Left ventricle myocardium superior (tissue), 1 donor: ENCODE results near the gene AMELX. TPM values are rescaled to one million over a fixed set of nuclear protein-coding genes. Genes with fewer than 3 reads are reported as not detected.

Experiments
- ATAC-seq: fragments of 200-7000 bp; cut with Tn5 transposase; one replicate; pipeline ENCODE4 v1.9.1; 2020; ENCODE audit warnings: mild to moderate bottlenecking, moderate library complexity
- DNase-seq: peaks from one replicate; pipeline ENCODE4 v3.0.0-alpha.2; 2020
- intact Hi-C: fragments of 100-400 bp; cut with micrococcal nuclease; formaldehyde crosslinking; loops from one replicate; pipeline ENCODE4 v1.11.0; 2022
- long read RNA-seq: library from polyadenylated mRNA; unstranded; transcript quantifications from one replicate; pipeline ENCODE4 v2.0.0, GENCODE V29; 2021
- total RNA-seq: library from RNA; stranded (reverse); fragmentation: NEBNext Ultra II Directional; extraction: Animal tissue kit (Norgen Biotek cat#: 25700); gene quantifications from one replicate; pipeline ENCODE4 v1.2.1, GENCODE V29; 2021
- donor health status: DM: no; HTN: yes; CAD: no; lungs with severe emphysema.

The AMELX gene
- not detected for total RNA-seq
- long read RNA-seq = 0 reads

DNA sequence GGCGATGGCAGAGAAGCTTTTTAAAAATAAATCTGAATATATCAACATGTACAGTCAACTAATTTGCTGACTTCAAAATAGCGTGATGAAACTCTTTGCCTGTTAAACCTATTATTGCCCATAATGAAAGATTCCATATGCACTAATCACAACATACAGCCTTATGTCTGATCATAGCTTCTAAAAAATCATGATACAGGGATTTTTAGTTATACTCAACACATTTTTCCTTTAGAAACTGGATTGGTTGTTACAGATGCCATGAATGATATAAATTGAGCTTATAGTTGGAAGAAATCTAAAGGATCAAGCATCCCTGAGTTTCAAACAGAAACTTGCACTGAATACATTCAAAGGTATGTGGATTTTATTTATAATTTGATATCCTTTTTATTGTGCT, at the start of gene AMELX:
AMELX (plus strand) TSS at position 301 of the 400 bp plus-strand sequence. CDS start 1,376 bp downstream, outside the sequence.
- DNase-seq (no peak), ATAC-seq (no peak)
- intact Hi-C loops = no loop called here

DNA sequence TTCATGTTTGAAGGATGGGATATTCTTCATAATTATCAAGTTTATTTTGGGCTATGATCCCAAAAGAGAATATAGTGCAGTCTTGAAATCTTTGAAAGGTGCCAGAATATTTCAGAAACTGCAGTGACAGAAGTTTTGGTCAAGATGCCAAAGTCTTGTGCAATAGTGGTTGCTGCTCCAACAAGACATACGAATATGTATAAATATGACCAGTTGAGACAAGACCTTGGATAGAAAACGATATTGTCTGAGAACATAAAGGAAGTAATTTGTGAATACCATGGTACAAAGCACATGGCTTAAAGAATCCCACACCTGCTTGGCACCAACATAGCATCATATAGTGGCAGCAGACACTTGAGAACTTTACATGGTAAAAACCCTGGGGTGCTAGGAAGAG, 48.6 kb upstream of the AMELX start:
- peak; percentile 57 for ATAC-seq
- DNase-seq = no peak

DNA sequence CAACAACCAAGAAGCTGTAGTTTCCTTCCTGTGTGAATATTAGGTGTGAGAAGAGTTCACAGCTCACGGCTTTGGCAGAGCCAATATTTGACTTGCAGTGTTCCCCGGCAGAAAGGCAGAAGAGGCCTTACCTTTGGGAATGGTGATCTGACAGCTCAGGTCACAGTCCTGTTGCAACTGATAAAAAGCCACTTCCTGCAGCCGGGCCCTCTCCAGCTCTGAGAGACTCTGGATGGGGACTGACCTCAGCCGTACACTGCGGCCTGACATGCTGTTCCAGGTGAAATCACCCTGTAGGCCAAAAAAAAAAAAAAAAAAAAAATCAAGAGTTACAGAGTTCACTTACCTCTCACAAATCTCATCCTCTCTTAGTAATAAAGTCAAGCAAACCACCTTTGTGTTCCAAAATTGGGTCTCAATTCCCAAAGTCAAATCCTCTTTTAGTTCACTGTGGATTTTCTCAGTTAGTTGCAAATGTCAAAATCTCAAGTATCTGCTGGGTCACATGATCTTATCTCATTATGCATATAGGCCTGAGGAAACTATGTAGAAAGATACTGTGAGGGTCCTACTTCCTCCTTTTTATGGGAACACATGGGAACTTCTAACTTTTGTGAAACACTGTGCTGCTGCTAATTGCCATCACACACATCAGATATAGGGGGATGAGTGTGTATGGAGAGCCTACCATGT, 38.6 kb upstream of the AMELX start:
- DNase-seq (no peak), ATAC-seq (no peak)
- intact Hi-C loops = no loop called here

More for the DNA sequence above, 48.6 kb upstream of the AMELX start:
- intact Hi-C loops = no loop called here

GRCh38 chrX:11257290-11257689, 35.9 kb upstream of the AMELX start:
- DNase-seq (no peak), ATAC-seq (no peak)

GRCh38 chrX:11257711-11258110, 35.5 kb upstream of the AMELX start:
- intact Hi-C loops = no loop called here

More at GRCh38 chrX:11257290-11257689, 35.9 kb upstream of the AMELX start:
- intact Hi-C loops = no loop called here

DNA sequence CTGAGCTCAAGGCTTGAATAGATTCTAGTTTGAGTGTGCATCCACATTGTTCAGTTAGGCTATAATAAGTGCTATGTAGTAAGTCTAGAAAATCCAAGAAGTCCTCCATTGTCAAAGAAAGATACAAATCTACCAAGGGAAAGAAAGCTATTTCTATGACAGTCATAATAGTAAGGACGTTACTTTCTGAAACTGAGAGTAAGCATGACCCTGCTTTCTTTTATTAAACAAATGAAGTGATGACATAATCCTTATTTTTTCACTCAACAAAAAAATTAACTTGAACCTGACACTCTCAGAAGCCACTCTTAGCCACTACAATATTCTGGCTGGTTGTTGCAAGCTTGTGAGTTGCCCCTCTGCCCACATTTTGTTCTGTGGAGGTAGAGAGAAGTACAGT, 33.8 kb upstream of the AMELX start:
- intact Hi-C loops = no loop called here
- ATAC-seq (no peak), DNase-seq (no peak)

More at GRCh38 chrX:11257711-11258110, 35.5 kb upstream of the AMELX start:
- DNase-seq (no peak), ATAC-seq (no peak)

GRCh38 chrX:11261260-11261659, 32.0 kb upstream of the AMELX start:
- intact Hi-C loops = no loop called here
- no peak for DNase-seq
- no peak for ATAC-seq

DNA sequence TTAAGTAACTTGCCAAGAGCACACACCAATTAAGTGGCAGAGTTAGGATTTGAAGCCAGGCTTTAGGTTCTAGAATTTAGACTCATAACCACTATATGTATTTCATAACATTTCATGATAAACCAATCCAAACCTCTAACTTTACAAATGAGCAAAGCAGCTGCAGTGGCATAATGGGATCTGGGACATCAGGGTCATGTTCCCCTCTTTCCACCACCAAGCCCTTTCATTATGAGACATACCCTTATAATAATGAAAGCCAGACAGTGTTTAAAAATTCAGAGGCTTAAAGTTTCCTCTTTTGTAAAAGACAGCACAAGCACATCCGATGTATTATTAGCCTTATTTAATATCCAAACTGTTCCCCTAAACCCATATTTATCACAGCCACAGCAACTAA, 28.3 kb upstream of the AMELX start:
- ATAC-seq (no peak), DNase-seq (no peak)
- intact Hi-C loops = no loop called here

GRCh38 chrX:11265352-11265751, 27.9 kb upstream of the AMELX start:
- intact Hi-C loops = no loop called here
- DNase-seq = no peak
- no peak for ATAC-seq

DNA sequence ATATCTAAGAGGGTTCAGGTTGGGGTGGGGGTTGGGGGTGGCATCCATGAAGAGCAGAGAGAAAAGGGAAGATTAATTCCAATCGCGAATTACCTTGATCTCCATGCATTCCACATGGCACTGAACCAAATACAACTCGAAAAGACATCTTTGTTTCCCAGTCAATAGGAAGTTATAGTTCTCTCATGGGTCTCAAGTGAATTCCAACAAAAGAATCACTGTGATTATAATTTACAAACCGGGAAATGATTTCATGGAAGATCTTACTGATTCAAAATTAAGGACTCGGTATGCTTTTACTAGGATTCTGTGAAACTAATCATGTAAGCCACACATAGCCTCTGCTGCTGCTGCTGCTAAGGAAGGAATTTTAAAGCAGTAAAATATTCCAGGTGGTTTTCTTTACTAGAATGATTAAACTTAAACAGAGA, 26.6 kb upstream of the AMELX start:
- no peak for DNase-seq
- ATAC-seq = peak; percentile 13
- intact Hi-C loops = no loop called here

DNA sequence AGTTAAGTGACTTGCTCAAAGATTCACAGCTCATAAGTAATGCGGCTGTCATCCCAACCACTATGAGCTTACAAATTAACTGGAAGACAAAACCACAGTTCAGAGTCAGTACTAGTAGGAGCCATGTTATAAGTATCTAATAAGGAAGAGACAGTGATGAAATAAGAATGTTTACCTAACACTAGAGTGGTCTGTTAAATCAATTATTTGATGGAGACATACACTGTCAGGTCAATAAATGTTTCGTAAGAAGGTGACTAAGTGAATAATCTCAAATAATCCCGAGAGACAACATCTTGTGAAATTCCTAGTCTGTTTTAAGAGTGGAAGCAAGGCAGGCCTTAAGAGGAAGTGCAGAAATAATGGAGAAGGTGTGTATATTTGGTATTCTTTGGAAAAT, 25.8 kb upstream of the AMELX start:
- intact Hi-C loops = no loop called here
- ATAC-seq (no peak), DNase-seq (no peak)

DNA sequence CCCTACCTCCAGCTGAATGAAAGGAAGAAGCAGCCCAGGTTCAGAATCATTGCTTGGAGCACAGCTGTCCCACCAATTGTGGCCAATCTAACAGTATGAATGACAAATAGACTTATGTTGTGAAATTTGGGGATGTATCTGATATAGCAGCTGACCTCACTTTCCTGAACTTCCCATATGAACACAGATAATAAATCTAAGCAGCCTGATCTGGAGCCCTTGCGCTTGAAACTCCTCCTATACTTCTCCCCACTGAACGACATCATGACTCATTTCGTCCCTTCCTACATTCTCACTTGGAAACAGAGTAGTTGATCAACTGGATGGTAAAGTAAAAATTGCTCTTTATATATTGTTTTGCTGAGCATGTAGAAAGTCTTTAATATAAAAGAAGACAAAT, 24.2 kb upstream of the AMELX start:
- ATAC-seq (no peak), DNase-seq (no peak)
- intact Hi-C loops = no loop called here

GRCh38 chrX:11269996-11270395, 23.2 kb upstream of the AMELX start:
- intact Hi-C loops = no loop called here
- ATAC-seq (no peak), DNase-seq (no peak)

DNA sequence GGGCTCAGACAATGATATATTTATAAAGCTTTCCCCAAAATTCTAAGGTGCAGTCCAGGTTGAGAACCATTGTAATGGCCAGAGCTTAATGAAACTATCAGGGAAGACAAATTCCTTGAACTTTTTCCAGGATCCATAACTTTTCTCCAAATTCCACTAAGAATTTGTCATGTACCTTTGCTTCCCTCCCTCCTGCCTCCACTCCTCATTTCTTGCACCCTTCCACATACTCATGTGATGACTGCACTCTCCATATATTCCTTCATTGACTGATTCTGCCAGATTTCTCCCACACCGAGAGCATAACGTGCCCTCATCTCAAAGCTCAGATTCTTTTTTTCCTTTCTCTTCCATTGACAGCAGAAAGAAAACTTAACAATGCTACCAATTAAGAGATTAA, 20.9 kb upstream of the AMELX start:
- no peak for DNase-seq
- ATAC-seq = no peak
- intact Hi-C loops = no loop called here

- DNase-seq (no peak), ATAC-seq (no peak)
- intact Hi-C loops = no loop called here
These were observed 20.4 kb upstream of the AMELX start for GRCh38 chrX:11272863-11273262.

GRCh38 chrX:11273544-11273943, 19.7 kb upstream of the AMELX start:
- ATAC-seq = no peak
- intact Hi-C loops = no loop called here
- no peak for DNase-seq

DNA sequence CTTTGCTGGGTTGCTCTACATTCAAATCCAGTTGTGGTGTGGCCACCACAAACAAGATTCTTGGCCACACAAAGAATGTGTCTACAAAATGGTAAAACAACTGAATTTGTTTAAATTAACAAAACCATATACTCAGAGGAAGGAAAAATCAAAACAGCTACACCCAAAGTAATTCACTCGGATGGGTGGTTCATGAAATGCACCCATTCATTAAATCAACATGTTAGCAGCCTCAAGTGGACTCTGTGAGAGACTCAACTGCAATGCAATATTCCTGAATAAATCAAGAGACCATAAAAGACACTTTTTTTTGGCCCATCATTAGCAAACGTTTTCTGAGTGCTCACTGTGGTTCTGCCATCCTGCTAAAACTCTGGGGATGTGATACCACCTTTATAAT, 11.2 kb upstream of the AMELX start:
- no peak for DNase-seq
- ATAC-seq = no peak
- intact Hi-C loops = no loop called here

GRCh38 chrX:11285651-11286050, 7.6 kb upstream of the AMELX start:
- intact Hi-C loops = no loop called here
- ATAC-seq (no peak), DNase-seq (no peak)

- ATAC-seq (no peak), DNase-seq (no peak)
- intact Hi-C loops = no loop called here
These were observed 5.7 kb upstream of the AMELX start for GRCh38 chrX:11287505-11287904.

DNA sequence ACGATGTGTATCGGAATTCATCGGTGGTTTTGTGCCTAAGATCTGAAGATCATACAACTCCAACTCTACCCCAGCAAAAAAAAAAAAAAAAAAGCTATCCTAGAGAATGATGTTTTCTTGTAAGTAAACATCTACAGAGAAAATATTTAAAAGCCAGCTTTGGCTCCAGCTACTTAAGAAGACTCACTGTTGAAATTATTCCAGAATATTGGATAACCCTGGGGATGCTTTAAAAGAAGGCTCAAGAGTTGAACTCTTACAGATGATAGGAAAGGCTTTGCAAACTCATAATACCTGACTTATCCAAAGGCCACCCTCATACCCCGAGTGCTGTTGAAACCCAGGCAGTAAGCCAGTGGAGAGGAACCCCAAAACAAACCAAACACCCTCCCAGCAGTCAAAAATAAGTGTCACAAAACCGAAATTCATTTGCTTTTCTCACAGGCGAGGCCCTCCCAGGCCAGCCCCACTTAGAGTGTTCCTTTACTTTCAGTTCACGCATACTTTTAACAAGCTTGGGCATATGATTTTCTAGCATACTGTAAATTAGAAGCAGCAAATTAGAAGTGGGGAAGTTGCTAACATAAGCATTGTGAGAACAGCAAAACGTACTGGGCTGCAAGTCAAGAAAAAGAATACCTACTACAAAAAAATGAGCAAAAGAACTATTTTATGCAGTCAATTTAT, 2.7 kb upstream of the AMELX start:
- intact Hi-C loops = no loop called here
- DNase-seq (no peak), ATAC-seq (no peak)

GRCh38 chrX:11296051-11296450, 2.8 kb downstream of the AMELX start:
- DNase-seq (no peak), ATAC-seq (no peak)
- intact Hi-C loops = no loop called here
